Glomerular visceral epithelial cell (primary cell): ENCODE results near the gene PTGDR2.

Experiments
- DNase-seq: peaks from one replicate; pipeline ENCODE4 v3.0.0-alpha.2; 2016; ENCODE audit errors: extremely low spot score

PTGDR2 gene

DNA sequence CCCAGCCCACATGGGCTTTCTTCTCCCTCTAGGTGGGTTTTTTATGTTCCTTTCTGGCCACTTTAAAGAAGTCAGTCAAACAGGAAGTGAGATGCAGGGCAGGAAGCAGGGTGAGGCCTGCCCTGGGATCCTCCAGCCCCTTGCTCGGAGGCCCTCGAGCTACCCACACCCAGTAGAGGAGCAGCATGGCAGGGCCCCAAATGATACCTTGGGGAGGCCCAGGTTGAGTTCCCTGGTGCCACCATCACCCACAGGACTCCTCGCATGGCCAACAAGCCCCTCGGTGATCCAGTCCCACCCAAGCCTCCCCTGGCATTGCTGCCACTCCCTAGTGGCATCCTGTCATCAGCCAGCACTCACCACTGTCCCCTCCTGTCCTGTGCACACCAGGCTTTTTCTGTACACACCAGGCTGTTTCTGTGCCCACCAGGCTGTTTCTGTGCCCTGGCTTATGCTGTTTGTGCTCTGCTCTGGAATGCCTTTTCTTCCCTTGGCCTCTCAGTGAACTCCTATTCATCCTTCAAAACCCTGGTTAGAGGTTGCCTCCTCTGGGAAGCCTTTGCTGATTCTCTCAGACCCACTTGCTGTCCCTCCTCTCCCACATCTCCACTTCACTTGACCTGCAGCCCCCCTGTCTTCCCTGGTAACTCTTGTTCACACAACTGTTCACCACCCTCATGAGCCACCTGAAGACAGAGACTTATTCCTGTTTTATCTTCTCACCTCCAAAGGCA is 3.1 kb upstream of the PTGDR2 start:
- no peak for DNase-seq

DNA sequence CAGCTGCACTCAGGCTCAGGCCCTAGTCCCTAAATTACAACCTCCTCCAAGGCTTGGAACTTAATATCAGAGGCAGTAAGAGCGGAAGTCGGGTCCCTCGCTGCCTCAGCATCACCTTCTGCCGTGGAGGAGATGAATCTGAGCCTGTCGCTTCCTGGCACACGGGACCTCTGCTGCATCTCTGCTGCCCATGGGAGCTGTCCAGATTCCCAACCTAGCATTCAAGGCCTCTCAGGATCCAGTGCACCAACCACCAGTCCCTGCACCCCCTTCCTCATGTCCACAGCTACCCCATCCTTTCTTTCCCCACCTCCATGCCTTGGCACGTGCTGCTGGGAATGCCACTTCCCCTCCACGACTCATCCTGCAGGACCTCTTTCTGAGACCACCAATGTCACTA is 2.5 kb upstream of the PTGDR2 start:
- DNase-seq, result no peak

DNA sequence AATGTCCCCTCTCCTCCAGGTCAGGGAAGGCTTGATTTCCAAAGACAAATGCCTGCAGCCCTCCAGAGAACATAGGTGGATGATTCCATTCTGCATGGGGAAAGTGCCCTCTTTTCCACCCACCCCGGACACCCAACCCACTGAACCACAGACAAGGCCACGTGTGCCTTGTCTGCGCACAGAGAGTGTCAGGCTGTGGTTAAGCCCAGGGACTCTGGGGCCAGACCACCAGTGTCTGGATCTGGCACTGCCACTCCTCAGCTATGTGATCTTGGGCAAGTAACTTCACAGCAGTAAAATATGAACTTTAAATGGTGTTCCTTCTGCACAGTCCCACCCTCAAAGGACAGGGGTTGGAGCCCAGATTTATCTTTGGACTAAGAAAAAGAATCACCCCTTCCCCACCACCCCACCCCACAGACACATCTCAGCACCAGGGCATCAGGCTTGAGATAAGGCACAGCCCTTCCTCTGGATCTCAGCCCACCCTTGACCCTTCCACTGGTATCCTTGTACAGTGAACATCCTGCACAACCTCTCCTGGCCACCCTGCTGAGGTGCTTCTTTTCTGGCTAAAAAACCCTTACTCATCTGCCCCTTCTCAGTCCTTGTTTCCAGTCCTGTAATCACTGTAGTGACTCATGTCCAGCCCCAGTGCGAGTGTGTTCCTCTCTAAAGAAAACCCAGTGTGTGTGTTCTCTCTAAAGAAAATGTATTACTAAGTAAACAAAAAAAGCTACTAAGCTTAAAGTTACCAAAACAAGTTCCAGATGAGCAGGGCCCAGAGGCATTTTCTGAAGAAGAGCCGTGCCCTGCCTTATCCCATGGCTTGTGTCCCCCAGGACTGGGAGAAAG is 1.9 kb upstream of the PTGDR2 start:
- DNase-seq, result no peak

DNA sequence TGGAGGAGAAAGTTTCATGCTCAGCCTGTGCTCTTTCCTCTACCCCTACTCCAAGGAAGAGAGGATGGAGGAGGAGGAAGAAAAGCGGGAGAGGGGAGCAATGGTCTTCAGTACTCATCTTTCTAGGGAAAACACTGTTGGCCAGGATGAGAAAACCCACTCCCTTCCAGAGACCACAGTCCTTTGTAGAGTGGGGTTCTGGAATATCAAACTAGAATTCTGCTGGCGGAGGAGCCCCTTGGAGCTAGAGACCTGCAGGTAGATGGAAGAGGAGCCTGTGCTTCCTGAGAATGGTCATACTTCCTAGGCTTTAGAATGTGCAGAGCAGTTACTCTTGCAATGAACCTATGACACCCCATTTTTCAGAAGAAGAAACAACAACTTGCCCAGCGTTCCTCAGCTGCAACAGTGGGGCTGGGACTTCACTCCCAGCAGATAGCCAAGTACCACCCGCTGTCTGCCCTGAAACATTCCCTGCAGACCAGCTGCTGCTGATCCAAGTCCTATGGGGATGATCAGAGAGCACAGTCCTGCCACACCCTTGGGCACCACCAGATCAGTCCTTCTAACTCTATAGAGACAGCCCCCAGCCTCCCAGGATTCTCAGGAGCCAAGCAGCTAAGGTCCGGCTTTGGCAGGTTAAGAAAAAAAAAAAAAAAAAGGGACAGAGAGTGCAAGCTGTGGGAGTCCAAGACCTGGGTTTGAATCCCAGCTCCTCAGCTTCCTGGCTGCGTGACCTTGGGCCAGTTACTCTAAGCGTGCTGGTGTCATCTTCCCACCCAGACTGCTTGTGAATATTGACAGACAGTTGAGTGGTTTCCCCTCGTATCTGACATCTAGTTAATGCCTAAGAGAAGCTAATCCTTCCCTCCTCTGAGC is 664 bp downstream of the PTGDR2 start:
- no peak for DNase-seq

DNA sequence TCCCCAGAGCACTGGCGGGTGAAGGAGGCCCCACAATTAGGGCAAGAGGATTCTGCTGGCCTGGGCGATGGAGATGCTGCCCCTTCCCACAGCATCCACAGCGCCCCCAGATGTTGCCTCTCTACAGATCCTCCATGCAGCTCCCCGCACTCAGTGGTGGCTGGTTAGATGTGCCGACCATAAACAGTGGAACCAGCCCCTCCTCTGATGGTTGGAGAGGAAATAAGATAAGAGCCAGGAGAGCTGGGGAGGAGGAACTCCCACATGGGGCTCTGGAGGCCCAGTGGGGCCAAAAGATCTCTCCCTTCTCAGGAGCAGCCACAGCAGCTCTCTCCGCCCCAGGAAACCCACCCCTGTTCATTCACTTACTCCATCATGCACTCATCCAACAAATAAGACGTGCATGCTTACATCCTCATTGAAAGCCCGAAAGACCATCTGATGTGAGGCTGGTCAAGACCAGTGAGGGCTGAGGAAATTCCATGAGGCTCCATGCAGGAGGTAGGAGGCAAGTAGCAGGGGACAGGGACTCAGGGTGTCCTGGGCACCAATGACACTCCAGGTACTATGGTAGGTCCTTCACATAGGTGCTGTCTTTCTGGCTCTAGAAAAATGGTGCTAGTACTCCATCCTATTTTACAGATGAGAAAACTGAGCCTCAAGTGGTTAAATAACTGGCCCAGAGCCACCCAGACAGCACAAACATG is 1.5 kb downstream of the PTGDR2 start:
- DNase-seq, result no peak

DNA sequence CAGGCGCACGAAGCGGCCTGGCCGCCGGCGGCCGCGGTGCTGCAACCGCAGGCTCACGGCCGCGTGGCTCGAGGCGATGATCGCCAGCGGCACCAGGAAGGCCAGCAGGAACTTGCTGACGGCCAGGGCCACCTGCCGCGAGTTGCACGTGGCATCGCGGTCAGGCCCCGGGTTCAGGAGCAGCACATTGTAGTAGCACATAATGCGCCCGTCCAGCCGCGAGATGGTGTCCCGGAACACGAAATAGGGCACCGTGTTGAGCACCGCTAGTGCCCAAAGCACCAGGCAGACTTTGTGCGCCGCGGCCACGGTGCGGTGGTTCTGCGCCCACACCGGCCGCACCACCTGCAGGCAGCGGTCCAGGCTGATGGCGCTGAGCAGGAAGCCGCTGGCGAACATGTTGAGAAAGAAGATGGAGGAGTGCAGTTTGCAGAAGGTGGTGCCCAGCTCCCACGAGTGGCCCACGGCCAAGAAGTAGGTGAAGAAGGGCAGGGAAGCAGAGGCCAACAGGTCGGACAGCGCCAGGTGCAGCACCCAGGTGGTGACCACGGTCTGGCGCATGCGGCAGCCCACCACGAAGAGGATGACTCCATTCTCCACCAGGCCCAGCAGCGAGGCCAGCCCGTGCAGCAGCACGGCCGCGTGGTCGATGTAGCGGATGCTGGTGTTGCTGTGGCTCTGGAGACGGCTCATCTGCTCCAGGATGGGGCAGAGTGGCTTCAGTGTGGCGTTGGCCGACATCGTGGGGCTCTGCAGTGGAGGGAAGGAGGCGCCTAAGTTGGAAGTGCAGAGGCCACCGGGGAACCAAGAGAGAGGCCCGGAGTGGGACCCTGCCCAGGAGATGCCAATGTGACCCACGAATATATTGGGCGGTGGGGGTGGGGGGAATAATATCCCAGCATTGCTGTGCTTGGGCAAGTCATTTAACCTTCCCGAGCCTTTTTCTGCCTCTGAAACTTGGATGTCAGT is 2.5 kb downstream of the PTGDR2 start:
- DNase-seq, result no peak

DNA sequence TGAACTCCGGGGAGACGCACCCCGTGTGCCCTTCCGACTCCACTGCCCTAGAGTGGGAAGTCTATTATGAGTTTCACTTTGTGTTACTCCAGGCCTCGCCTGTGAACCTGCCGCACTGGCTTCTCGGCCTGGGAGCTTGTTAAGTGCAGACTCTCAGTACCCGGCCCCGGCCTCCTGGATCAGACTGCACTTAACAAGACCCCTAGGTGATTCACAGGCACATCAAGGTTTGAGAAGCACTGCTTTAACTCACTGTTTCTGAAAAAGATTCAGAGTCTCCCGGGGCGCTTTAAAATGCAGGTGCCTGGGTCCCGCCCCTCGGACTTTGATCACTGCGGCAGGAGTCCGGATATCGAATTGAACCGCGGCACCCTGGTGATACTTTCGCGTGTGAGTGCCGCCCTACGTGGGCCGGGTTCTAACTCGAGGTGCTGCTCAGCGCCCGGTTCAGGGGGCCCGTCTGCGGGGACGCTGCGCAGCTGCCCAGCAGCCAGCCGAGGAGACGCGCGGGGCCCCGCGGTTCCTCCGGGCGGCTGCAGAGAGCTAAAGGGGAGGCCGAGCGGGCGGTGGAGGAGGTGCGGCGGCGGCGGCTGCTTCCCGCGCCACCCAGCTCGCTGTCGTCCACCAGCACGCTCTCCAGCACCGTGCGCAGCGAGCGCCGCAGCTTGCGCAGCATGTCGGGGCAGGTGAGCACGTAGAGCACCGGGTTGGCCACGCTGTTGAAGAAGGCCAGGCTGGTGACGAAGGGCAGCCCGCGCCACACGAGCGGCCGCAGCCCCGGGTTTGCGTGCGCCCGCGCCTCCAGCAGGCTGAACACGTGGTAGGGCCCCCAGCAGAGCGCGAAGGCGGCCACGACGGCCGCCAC is 3.4 kb downstream of the PTGDR2 start:
- no peak for DNase-seq

DNA sequence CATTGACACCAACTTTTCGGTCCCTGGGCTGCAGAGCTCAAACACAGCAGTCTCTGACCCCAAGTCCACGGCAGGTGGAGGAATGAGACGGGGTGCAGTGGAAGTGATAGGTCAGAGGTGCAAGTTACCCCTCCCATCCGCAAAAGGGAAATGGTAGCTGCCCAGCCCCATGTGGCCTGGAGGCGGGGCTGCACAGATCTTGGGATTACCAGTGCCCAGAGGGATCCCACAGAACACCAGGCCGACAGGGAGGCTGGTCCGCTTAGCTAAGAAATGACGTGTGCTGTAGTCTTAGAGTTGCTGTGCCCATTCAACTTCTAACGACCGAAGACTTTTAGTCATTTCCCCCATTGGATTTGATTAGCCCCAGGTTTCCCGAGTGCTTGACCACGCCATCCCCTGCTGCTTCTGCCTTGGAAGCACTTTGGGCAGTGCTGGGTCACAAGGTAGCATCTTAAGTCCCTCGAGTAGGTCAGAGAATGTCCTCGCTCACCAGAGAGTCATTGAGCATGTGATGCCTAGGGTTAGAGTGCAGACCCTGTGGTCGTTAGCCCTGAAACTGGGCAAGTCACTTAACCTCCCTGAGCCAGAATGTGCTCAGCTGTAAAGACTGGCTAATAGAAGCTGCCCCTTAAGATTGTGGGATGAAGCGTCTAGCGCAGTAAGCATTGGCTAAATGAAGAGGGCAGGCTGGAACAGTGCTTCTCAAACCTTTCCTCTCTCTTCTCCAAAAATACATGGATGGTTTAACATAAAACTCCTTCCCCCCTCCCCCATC is 4.2 kb downstream of the PTGDR2 start:
- DNase-seq, result no peak

DNA sequence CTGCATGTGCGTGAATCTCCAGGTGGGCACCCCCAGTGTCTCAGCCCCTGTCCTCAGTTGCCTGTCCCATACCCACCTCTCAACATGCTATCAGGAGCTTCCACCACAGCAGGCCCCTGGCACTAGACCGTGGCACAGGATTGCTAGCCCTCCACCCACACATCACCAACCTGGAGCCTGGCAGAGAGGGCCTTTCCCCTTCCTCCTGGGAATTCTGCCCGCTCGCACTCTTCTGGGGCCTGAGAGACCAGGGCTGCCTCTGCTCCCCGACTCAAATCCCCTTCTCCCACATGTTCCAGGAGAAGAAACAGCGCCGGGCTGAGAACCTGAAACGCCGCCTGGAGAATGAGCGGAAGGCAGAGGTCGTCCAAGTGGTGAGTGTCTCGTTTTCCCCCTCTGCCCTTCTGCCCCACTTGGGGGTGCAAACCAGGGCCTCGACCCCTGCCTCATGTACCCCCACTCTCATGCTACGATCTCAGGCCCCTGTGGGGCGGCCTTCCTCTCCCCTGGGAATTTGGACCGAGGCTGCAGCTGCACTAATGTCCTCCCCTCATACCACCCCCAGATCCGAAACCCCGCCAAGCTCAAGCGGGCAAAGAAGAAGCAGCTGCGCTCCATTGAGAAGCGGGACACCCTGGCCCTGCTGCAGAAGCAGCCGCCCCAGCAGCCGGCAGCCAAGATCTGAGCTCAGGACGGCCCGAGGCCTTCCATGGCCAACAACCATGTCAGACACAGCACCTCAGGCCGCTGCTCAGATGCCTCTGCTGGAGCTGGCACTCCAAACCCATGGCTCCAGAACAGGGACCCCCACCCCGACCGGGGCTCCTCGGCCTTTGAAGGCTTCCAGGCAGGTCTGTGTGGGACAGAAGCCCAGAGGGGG is 5.9 kb downstream of the PTGDR2 start:
- no peak for DNase-seq

DNA sequence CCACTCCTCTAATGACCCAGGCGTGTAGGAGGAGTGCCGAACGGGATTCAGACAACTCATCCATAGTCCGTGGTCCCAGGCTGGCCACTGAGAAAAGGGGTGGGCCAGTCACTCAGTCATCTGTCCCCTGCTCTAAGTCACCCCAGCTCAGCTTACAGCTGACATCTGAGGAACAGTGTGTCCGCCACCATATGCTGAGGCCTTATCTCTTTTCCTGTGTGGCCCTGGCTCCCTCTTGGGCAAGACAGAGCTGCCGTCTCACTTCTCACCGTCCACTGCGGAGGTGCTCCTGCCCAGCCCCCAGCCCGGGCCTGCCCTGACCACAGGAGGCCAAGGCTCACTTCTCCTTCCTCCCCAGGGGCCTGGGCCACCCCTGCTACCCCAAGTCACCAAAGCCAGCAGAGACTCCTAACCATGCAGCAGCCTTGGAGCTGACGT is 7.0 kb downstream of the PTGDR2 start:
- DNase-seq, result no peak

DNA sequence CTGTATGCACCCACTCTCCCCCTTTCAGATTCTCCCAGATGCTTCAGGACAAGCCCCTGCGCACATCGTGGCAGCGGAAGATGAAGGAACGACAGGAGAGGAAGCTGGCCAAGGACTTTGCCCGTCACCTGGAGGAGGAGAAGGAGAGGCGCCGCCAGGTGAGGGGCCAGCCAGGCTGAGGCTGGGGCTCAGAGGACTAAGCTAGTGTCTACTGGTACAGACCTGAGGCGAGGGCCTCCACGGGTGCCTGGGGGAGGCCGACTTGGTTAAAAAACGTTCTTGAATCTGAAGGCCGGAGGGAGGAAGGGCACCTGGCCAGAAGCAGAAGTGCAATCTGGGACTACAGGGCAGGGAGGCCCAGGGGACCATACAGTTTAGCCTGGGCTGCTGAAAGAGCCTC is 7.9 kb downstream of the PTGDR2 start:
- no peak for DNase-seq

DNA sequence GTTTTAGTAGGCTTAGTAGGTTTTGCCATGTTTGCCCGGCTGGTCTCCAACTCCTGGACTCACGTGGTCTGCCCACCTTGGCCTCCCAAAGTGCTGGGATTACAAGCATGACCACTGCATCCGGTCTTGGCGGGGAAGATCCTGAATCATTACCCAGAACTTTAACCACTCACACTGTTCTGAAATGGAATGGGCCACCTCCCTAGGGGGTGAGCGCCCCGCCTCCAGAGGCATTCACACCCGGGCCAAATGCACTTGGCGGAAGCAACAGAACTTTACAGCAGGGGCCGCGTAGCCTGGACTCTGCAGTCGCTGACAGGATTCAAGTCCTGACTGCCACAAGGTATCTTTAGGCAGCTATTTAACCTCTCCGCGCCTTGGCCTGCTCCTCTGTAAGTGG is 8.5 kb downstream of the PTGDR2 start:
- DNase-seq, result peak; percentile 80

DNA sequence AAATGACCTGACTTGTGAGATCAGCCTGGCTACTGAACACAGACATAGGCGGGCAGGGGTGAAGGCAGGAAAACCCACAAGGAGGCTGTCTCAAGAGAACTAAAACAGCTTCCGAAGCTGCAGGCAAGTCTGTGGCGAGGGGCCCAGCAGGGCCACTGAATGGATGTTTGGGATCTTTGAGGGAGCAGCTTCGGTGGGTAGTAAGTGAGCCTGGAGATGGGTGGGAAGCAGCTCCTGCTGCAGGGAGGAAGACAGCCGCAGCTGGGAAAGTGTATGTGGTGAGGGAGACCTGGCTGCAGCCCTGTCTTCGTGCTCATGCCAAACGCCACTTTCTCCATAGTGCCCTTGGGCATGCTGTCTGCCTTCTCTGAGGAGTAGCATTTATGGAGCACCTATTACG is 10.4 kb downstream of the PTGDR2 start:
- DNase-seq, result no peak

DNA sequence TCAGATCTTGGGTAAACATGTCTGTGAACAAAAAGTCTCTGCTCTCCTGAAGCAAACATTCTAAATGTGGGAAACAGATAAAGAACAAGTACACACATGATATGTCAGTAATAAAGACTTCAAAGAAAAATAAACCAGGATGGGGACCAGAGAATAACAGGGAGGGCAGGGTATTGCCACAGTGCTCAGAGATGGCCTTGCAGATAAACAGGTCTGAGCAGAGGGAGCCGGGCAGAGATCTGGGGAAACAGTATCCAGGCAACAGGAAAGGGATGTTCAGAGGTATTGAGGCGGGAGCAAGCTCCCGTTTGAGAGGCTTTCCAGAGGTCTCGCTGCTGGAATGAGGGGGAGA is 10.9 kb downstream of the PTGDR2 start:
- no peak for DNase-seq

DNA sequence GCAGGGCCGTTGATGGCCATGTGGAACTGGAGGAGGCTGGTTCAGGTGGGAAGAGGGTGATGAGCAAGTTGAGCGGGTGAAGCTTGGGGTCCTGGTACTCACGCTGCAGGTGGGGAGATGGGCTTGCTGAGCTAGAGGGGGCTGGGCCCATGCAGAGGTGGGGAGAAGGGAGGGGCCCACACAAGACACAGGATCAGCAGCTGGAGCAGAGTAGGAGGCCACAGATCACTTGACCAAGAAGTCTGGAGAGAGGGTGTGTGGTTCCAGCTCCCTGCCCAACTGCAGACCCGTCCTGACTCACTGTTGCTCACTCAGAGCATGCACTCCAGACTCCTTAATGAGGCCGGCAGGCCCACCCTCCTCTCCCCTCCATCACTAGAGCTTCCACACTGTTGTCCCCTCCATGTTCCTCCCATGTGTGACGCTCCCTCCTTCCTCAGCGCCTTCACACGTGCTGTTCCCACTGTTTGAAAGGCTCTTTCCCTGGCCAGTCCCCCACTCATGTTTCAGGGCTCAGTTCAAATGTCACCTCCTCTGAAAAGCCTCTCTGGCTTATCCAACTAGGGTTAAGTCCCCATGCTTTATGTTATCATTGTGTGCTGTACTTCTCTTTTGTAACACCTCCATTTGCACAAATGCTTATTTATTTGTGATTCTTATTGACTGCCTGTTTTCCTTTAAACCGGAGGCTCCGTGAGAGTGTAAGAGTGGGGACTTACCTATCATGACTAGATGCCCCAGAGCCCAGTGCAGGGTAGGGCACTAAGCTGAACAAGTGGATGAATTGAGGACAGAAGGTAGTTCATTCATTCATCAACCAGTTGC is 11.5 kb downstream of the PTGDR2 start:
- DNase-seq, result peak; percentile 34

DNA sequence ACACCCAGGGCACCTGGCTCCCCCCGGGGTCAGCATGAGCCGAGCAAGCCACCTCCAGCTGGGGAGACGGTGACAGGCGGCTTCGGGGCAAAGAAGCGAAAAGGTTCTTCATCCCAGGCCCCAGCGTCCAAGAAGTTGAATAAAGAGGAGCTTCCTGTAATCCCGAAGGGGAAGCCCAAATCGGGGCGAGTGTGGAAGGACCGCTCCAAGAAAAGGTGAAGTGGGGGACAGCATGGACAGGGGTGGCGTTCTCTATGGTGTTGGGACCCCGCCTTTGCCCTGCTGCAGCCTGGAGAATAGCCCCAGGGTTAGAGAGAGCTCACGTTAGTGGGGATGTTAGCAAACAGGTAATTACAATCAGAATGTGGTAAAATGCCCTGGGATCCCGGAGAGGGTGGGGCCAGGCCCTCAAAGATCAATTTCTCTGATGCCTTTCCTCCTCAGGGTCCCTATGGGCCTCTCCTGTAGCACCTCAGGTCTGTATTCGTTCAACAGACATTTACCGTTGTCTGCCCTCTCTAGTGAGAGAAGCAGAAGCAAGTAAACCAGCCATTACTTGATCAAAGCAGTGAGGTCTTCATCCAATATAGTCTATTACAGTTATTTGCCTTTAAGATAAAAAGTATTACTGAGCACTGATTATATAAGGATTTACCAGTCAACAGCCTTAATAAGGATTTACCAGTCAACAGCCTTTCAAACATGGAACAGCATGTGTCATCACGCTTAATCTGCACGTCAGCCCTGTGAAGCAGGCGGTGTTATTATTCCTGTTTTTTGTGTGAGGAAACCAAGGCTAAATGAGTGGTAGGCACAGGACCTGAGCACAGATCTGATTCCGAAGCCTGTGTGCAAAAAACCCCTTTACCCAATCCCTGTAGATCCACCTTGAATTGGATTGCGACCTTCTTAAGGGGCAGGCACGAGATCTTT is 12.8 kb downstream of the PTGDR2 start:
- no peak for DNase-seq
